Colonic mucosa (tissue), 4 donors: Measurements from ENCODE around the gene HGF. TPM values are rescaled to one million over a fixed set of nuclear protein-coding genes. Genes with fewer than 3 reads are reported as not detected.

Source experiments
- DNase-seq: peaks from one replicate; pipeline ENCODE4 v3.0.0-alpha.2; 2020
- H3K27ac ChIP-seq: fragments of 200-600 bp; one replicate; pipeline ENCODE4 v1.8.0; 2021
- H3K27me3 ChIP-seq: fragments of 200-600 bp; one replicate; pipeline ENCODE4 v1.8.0; 2021
- H3K36me3 ChIP-seq: fragments of 200-600 bp; one replicate; pipeline ENCODE4 v1.8.0; 2021
- H3K4me1 ChIP-seq: fragments of 200-600 bp; one replicate; pipeline ENCODE4 v1.8.0; 2021; ENCODE audit warnings: mild to moderate bottlenecking
- H3K4me3 ChIP-seq: fragments of 200-600 bp; one replicate; pipeline ENCODE4 v1.8.0; 2021
- H3K9ac ChIP-seq, 2 donors: one replicate each; pipeline ENCODE4 v1.7.0; 2013; ENCODE audit warnings: control low read depth in 2 of 2, low read depth in 2 of 2, low read length in 2 of 2
- H3K9me3 ChIP-seq: fragments of 200-600 bp; one replicate; pipeline ENCODE4 v1.8.0; 2021
- CTCF ChIP-seq: fragments of 200-600 bp; IDR thresholded peaks from one replicate; pipeline ENCODE4 v1.8.0; 2022; ENCODE audit warnings: antibody characterized with exemption, mild to moderate bottlenecking
- intact Hi-C: fragments of 100-400 bp; cut with DNase I; formaldehyde crosslinking; loops from one replicate; pipeline ENCODE4 v1.14.1; 2022
- total RNA-seq, 2 donors: library from RNA; stranded (reverse); fragmentation: NEBNext Ultra II Directional in 1 of 2; extraction: Animal tissue kit (Norgen Biotek cat#: 25700) in 1 of 2; gene quantifications; one replicate each; pipeline ENCODE4 v1.2.1, GENCODE V29; 2021
- donor health status: healthy.
- donor health status: DM: no; HTN: no; CAD: no.
- donor health status: DM: no; HTN: no; CAD: no.

Gene HGF
- total RNA-seq, 2 donors from 2014 or later, result 0.96 to 4.5 TPM

- Histone ChIP-seq H3K27ac (no peak overlapping the region), H3K4me1 (no peaks in the 10 kb centered on the region), H3K9ac (no peak overlapping the region), H3K36me3 (no peaks in the 10 kb centered on the region), H3K27me3 (no peaks in the 10 kb centered on the region), H3K9me3 (no peaks in the 10 kb centered on the region), H3K4me3 (no peak overlapping the region)
- TF ChIP-seq CTCF, result no peak
- no peak for DNase-seq
- intact Hi-C loops, result no loop called here
Measured at GRCh38 chr7:81687062-81687461, 82.8 kb downstream of the HGF start.

- intact Hi-C loops, result no loop called here
Measured at GRCh38 chr7:81685270-81685868, 84.5 kb downstream of the HGF start.

GRCh38 chr7:81684514-81685269 is 85.2 kb downstream of the HGF start:
- Histone ChIP-seq H3K9ac (no peak overlapping the region), H3K27me3 (no peaks in the 10 kb centered on the region), H3K9me3 (no peaks in the 10 kb centered on the region), H3K4me1 (no peaks in the 10 kb centered on the region), H3K27ac (no peak overlapping the region), H3K4me3 (no peak overlapping the region), H3K36me3 (no peaks in the 10 kb centered on the region)
- peak; percentile 75 for DNase-seq
- TF ChIP-seq CTCF, result no peak
- intact Hi-C loops, result no loop called here

More at GRCh38 chr7:81685270-81685868, 84.5 kb downstream of the HGF start:
- no peak for TF ChIP-seq CTCF
- no peak for DNase-seq
- Histone ChIP-seq H3K27ac (no peak overlapping the region), H3K36me3 (no peaks in the 10 kb centered on the region), H3K9ac (no peak overlapping the region), H3K27me3 (no peaks in the 10 kb centered on the region), H3K9me3 (no peaks in the 10 kb centered on the region), H3K4me1 (no peaks in the 10 kb centered on the region), H3K4me3 (no peak overlapping the region)

GRCh38 chr7:81684033-81684432 is 85.8 kb downstream of the HGF start:
- TF ChIP-seq CTCF, result no peak
- H3K27ac ChIP-seq, result no peak overlapping the region
- no peak overlapping the region for H3K9ac ChIP-seq

GRCh38 chr7:81682873-81683272 is 87.0 kb downstream of the HGF start:
- Histone ChIP-seq H3K27me3 (no peaks in the 10 kb centered on the region), H3K4me3 (no peak overlapping the region), H3K9ac (no peak overlapping the region), H3K27ac (no peak overlapping the region), H3K4me1 (no peaks in the 10 kb centered on the region), H3K9me3 (no peaks in the 10 kb centered on the region), H3K36me3 (no peaks in the 10 kb centered on the region)
- DNase-seq, result no peak
- no peak for TF ChIP-seq CTCF
- intact Hi-C loops, result no loop called here

More at GRCh38 chr7:81684033-81684432, 85.8 kb downstream of the HGF start:
- Histone ChIP-seq H3K4me1 (no peaks in the 10 kb centered on the region), H3K4me3 (no peak overlapping the region), H3K9me3 (no peaks in the 10 kb centered on the region), H3K27me3 (no peaks in the 10 kb centered on the region), H3K36me3 (no peaks in the 10 kb centered on the region)
- DNase-seq, result no peak
- intact Hi-C loops, result no loop called here
